AG04450 (cell line): ENCODE measurements around the gene MED13. TPM values are rescaled to one million over a fixed set of nuclear protein-coding genes. Genes with fewer than 3 reads are reported as not detected.
"Not testable (repeated sequence)": the region's sequence is repeated elsewhere in the genome, so short reads cannot be mapped to it uniquely, and the experiment has no call there.

Experiments
- CTCF ChIA-PET: fragments of 300-600, 350-600 bp; formaldehyde crosslinking; extraction: SDS; loops from one replicate; lab custom pipeline; 2022; ENCODE audit warnings: antibody characterized with exemption, inconsistent platforms; lab: Charles Lee
- POLR2A ChIA-PET: fragments of 350-600 bp; formaldehyde crosslinking; extraction: SDS; loops from one replicate; lab custom pipeline; 2021; ENCODE audit warnings: antibody characterized with exemption, inconsistent platforms; lab: Yijun Ruan, JAX
- DNase-seq: peaks from one replicate; pipeline ENCODE4 v3.0.0-alpha.2; 2011; ENCODE audit warnings: low read depth, low spot score
- H3K27ac ChIP-seq: one replicate; pipeline ENCODE4 v1.5.1; 2012; ENCODE audit warnings: low read depth, low read length, control low read depth
- H3K27me3 ChIP-seq: one replicate; pipeline ENCODE4 v1.6.0; 2012; ENCODE audit warnings: low read length; ENCODE audit not compliant: control insufficient read depth, insufficient read depth
- H3K4me3 ChIP-seq: 2 replicates; pipeline ENCODE4 v1.5.1; 2011; ENCODE audit warnings: mild to moderate bottlenecking, low read depth, low read length, control low read depth
- H3K9me3 ChIP-seq: 2 replicates; pipeline ENCODE4 v1.5.1; 2012; ENCODE audit warnings: low read length; ENCODE audit not compliant: control insufficient read depth, insufficient read depth
- polyA plus RNA-seq: library from polyadenylated mRNA; depleted of rRNA; stranded (reverse); fragments of >200 nt; gene quantifications from 2 replicates; pipeline ENCODE4 v1.2.3, GENCODE V29; 2011
- TF ChIP-seq, protein P1 (sequence below): IDR thresholded peaks from 2 replicates; pipeline ENCODE4 v1.5.1; 2011; ENCODE audit warnings: low read depth, low read length, control low read depth, inconsistent platforms

MED13 gene
- polyA plus RNA-seq, 1 experiment, result 35.2 TPM

DNA sequence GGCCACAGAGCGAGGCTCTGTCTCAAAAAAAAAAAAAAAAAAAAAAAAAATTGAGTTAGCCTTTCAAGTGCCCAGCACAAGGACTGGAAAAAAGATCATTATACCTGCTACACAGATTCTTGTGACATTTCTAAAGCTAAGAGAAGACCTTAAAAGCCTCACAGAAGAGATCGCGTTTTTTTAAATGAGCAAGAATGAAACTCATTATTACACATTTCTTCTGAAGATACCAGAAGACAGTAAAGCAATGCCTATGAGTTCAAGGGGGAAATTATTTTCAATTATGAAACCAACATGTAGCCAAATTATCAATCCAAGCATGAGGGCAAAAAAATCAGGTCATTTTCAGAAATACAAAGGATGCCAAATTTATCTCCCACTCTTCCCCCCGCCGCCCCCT is 56.8 kb downstream of the MED13 start:
- no peak overlapping the region for H3K27ac ChIP-seq
- no peaks in the 10 kb centered on the region for H3K9me3 ChIP-seq
- TF ChIP-seq, protein P1, sequence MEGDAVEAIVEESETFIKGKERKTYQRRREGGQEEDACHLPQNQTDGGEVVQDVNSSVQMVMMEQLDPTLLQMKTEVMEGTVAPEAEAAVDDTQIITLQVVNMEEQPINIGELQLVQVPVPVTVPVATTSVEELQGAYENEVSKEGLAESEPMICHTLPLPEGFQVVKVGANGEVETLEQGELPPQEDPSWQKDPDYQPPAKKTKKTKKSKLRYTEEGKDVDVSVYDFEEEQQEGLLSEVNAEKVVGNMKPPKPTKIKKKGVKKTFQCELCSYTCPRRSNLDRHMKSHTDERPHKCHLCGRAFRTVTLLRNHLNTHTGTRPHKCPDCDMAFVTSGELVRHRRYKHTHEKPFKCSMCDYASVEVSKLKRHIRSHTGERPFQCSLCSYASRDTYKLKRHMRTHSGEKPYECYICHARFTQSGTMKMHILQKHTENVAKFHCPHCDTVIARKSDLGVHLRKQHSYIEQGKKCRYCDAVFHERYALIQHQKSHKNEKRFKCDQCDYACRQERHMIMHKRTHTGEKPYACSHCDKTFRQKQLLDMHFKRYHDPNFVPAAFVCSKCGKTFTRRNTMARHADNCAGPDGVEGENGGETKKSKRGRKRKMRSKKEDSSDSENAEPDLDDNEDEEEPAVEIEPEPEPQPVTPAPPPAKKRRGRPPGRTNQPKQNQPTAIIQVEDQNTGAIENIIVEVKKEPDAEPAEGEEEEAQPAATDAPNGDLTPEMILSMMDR, result no peak
- no peaks in the 10 kb centered on the region for H3K27me3 ChIP-seq
- ChIA-PET POLR2A (no interaction called here), CTCF (interaction anchor here (0.6 kb wide), 1 partner anchor 553 kb away, joined by 3 read pairs; no protein-coding TSS in a partner anchor)
- DNase-seq, result no peak
- H3K4me3 ChIP-seq, result no peak overlapping the region

DNA sequence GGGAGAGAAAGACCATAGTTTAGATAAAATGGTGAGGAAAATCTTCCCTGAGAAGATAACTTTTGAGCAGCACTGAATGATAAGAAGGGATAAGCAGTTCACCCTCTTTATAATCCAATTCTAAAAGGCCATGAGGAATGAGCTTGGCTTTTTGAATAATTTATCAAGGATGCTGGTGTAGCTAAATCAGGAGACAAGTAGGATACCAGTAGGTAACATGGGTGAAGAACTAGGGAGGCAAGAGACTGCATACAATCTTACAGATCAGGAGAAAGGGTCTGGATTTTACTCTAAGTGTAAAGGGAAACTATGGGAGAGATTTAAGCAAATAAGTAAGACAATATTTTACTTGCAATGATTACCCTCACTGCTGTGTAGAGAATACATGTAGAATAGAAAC is 60.7 kb downstream of the MED13 start:
- Histone ChIP-seq H3K9me3 (no peaks in the 10 kb centered on the region), H3K4me3 (no peak overlapping the region), H3K27ac (no peak overlapping the region), H3K27me3 (no peaks in the 10 kb centered on the region)
- TF ChIP-seq, protein P1, result no peak
- POLR2A ChIA-PET, result no interaction called here
- CTCF ChIA-PET, result no interaction called here
- no peak for DNase-seq

GRCh38 chr17:62003141-62003540 is 61.9 kb downstream of the MED13 start:
- H3K9me3 ChIP-seq, POLR2A ChIA-PET, H3K27me3 ChIP-seq, H3K27ac ChIP-seq, DNase-seq, H3K4me3 ChIP-seq: not testable (repeated sequence)
- CTCF ChIA-PET, result interaction anchor here (0.7 kb wide), 1 partner anchor 67 kb away, joined by 13 read pairs; no protein-coding TSS in a partner anchor

GRCh38 chr17:62001105-62001504 is 64.0 kb downstream of the MED13 start:
- ChIA-PET CTCF (interaction anchor here (0.6 kb wide), 1 partner anchor 41 kb away, joined by 5 read pairs; no protein-coding TSS in a partner anchor), POLR2A (no interaction called here)
- no peaks in the 10 kb centered on the region for H3K9me3 ChIP-seq
- H3K27me3 ChIP-seq, result no peaks in the 10 kb centered on the region
- H3K27ac ChIP-seq, result no peak overlapping the region
- no peak for DNase-seq
- H3K4me3 ChIP-seq, result no peak overlapping the region
- TF ChIP-seq, protein P1, result no peak

GRCh38 chr17:62000186-62000585 is 64.9 kb downstream of the MED13 start:
- no peak overlapping the region for H3K4me3 ChIP-seq
- no peaks in the 10 kb centered on the region for H3K9me3 ChIP-seq
- no peak overlapping the region for H3K27ac ChIP-seq
- H3K27me3 ChIP-seq, result no peaks in the 10 kb centered on the region
- ChIA-PET CTCF (interaction anchor here (0.6 kb wide), 1 partner anchor 12 kb away, joined by 3 read pairs; no protein-coding TSS in a partner anchor), POLR2A (interaction anchor here (0.5 kb wide), 1 partner anchor 137 kb away, joined by 5 read pairs; the partner anchor contains the start of gene BRIP1)
- TF ChIP-seq, protein P1, result no peak
- DNase-seq, result no peak

DNA sequence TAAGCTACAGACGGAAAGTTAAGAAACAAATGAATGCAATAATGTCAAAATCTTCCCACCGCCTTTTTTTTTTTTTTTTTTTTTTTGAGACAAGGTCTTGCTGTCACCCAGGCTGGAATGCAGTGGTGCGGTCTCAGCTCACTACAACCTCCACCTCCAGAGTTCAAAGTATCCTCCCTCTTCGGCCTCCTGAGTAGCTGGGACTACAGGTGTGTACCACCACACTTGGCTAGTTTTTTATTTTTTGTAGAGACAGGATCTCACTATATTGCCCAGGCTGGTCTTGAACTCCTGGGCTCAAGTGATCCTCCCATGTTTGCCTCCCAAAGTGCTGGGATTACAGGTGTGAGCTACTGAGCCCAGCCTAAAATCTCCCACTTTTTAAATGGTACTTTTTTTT is 66.5 kb downstream of the MED13 start:
- H3K27ac ChIP-seq, H3K27me3 ChIP-seq, H3K9me3 ChIP-seq, H3K4me3 ChIP-seq, DNase-seq, POLR2A ChIA-PET: not testable (repeated sequence)
- CTCF ChIA-PET, result interaction anchor here (0.6 to 1.2 kb wide), 2 partner anchors 56 to 67 kb away, joined by 3 to 4 read pairs; no protein-coding TSS in a partner anchor
